ENCODE measurements around the gene CADPS.

DNA sequence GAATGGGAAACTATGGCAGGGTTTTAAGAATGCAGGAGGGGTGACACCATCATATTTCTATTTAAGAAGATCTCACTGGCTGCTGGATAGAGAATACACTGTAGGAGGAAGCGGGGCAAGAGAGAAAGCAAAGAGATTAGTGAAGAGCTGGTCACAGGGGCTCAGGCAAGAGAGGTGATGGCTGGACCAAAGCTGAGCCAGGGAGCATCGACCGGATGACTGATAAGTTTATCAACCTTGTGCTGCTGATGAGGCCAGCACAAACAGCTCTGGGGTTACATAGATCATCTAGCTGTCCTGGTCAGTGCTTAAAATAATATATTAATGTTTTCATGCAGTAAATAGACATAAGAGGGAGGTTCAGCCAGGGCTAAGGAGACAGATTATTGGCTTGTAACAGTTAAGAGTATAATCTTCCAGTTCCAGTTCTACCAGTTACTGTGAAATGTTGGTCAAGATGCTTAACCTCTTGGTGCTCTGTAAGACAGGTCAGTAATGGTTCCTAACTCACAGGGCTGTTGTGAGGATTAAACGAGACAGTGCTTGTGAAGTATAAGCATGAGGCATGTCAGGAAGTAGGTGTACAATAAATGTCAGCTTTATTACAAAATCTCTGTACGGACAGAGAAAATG is 300.8 kb downstream of the CADPS start:
- TF ChIP-seq POLR2AphosphoS5 (IDR thresholded peaks at IDR 0.05; ENCODE audit: low read depth, low read length) (no peak), RAD21 (IDR thresholded peaks at IDR 0.05; ENCODE audit: low read length) (no peak), EZH2phosphoT487 (IDR thresholded peaks at IDR 0.05; ENCODE audit: borderline replicate concordance, low read depth) (no peak), FOXJ3 (CRISPR knock-in tag; IDR thresholded peaks at IDR 0.05) (no peak), NFIC (IDR thresholded peaks at IDR 0.05; ENCODE audit: borderline replicate concordance) (no peak), YY1 (IDR thresholded peaks at IDR 0.05; ENCODE audit: low read depth) (no peak), TAF1 (IDR thresholded peaks at IDR 0.05; ENCODE audit: borderline replicate concordance, low read depth, low read length) (no peak), CHD2 (IDR thresholded peaks at IDR 0.05; ENCODE audit: low read length, partially characterized antibody) (no peak), SMC3 (IDR thresholded peaks at IDR 0.05; ENCODE audit: low read depth, low read length) (no peak), GATA2 (CRISPR knock-in tag; IDR thresholded peaks at IDR 0.05) (no peak)
- TF ChIP-seq, protein P1, sequence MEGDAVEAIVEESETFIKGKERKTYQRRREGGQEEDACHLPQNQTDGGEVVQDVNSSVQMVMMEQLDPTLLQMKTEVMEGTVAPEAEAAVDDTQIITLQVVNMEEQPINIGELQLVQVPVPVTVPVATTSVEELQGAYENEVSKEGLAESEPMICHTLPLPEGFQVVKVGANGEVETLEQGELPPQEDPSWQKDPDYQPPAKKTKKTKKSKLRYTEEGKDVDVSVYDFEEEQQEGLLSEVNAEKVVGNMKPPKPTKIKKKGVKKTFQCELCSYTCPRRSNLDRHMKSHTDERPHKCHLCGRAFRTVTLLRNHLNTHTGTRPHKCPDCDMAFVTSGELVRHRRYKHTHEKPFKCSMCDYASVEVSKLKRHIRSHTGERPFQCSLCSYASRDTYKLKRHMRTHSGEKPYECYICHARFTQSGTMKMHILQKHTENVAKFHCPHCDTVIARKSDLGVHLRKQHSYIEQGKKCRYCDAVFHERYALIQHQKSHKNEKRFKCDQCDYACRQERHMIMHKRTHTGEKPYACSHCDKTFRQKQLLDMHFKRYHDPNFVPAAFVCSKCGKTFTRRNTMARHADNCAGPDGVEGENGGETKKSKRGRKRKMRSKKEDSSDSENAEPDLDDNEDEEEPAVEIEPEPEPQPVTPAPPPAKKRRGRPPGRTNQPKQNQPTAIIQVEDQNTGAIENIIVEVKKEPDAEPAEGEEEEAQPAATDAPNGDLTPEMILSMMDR (IDR thresholded peaks at IDR 0.05), result no peak
- TF ChIP-seq, protein P2, sequence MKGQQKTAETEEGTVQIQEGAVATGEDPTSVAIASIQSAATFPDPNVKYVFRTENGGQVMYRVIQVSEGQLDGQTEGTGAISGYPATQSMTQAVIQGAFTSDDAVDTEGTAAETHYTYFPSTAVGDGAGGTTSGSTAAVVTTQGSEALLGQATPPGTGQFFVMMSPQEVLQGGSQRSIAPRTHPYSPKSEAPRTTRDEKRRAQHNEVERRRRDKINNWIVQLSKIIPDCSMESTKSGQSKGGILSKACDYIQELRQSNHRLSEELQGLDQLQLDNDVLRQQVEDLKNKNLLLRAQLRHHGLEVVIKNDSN (IDR thresholded peaks at IDR 0.05; ENCODE audit: borderline replicate concordance, low read depth), result no peak
- TF ChIP-seq, protein P3, sequence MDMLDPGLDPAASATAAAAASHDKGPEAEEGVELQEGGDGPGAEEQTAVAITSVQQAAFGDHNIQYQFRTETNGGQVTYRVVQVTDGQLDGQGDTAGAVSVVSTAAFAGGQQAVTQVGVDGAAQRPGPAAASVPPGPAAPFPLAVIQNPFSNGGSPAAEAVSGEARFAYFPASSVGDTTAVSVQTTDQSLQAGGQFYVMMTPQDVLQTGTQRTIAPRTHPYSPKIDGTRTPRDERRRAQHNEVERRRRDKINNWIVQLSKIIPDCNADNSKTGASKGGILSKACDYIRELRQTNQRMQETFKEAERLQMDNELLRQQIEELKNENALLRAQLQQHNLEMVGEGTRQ (IDR thresholded peaks at IDR 0.05; ENCODE audit: borderline replicate concordance, low read depth, low read length), result no peak

Data from SK-N-SH (cell line).